Measurements from ENCODE around the gene WDFY4.

WDFY4 gene

DNA sequence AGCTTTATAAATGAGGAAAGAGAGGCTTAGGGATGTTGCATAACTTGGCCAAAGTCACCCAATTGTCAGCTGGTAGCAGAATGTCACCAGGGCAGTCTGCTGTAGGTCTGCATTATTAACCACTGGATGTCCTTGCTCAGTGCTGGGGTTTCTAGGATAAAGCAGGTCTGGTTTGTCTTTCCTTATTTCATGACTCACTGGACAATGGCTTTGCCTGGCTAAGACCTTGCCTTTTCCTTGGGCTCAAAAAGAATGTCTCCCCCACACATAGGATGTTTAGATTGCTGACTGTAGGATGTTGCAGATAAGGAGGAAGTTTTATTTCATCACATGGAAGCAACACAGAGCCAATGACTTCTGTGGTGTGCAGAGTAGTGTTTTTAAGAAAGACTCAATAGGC is 29.4 kb downstream of the WDFY4 start:
- DNase-seq, result no peak

DNA sequence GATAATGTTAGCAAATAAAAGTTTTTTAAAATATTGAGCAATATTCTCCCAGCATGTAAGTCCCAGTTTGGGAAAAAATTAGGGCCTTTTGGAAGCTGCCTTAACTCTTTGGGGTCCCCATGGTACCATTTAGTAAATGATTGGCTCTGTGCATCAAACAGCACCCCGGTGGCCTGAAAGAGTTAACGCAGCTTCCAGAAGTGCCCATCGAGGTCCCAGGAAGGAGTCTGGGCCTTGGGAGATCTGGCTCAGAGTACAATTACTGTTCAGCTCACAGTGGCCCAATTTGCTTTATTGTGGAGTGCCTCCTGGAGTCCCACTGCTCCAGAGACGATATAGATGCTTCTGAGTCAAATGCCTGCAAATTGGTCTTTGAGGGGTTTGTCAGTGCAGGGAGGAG is 31.7 kb downstream of the WDFY4 start:
- DNase-seq, result no peak

DNA sequence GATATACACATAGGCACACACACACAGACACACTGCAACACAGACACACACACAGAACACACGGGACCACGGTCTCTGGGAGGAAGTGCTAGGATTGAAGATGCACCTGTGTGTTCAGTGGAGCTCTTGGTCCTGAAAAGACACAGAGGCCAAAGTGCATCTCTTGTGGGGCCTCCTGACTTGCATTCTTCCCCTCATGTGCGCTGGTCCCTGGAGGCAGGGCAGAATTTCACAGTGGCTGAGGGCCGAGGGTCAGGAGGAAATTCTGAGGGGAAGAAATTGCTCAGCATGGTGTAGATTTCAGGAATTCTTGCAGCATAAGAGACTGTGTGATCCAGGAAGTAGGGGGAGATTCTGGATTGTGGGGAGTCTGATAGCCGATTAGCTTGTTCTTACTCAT is 35.9 kb downstream of the WDFY4 start:
- no peak for DNase-seq

DNA sequence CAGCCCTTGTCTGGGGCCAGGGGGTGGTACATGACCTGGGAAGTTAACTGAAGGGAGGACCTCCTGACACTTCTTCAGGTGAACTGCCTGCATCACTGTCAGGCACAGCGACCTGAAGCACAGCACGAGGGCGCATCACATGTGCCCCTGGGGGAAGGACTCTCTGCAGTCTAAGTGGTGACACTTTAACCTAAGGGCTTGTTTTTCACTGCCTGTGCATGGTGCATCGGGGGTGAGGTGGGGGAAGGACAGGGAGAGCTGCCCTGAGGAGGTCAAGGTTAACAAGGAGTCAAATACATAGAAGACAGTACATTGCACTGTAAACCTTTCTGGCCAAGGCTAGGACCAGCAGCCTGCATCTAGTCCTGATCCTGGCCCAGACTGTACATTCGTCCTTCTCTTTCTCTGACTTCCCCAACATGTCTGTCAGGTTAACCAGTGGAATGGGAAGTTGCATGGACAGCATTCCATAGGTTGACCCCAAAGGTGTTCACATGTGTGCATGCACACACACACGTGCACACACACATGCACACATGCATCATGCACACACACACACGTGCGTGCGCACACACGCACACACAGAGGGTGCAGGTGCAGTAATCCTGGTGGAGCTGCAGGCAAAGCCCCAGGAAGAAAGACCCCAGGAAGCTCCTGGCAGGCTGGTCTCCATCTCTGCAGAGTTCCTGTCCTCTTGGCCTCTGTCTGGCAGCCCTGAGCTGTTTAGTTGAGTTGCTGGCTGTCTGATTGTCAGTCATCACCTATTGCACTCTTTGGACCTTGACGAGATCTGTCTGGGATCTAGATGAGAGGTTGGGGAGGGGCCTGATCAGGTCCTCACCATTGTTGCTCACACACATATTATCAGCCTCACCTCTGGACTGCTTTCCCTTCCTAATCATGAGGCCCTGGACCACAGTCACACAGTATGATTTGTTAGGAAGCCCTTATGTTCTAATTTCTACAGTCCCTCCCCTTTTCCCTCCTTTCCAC is 37.8 kb downstream of the WDFY4 start:
- DNase-seq, result no peak

DNA sequence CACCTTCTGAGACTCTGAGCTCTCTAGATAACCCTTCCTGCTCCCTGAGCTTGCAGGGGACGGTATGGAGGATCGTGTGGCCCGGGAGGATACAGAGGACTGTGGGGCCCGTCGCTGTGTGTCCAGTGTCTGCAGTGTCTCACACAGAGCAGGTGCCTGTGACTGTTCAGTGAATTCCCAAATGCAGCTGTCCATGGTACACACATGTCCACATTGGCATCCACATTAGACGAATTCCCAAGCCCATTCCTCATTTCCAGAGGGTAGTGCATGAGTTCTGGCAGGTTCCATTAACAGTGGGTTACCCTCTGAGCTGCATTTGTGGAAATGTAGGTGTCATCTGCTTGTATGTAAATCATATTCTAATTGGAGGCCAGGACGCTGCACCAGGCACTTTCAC is 39.5 kb downstream of the WDFY4 start:
- no peak for DNase-seq

DNA sequence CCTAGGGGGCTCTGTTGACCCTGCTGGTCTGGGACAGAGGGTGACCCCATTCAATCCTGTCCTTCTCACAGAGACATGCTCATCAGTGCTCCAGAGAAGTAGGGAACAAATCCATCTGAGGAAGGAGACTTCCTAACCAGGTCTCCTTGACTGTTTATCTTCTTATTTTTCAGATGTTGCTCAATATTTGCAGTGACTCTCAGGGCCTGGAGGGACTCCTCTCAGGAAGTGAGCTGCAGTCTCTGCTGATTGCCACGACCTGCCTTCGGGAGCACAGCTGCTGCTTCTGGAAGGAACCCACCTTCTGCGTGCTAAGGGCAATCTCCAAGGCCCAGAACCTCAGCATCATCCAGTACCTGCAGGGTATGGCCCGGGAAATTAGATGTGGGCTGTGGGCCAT is 41.0 kb downstream of the WDFY4 start:
- no peak for DNase-seq

DNA sequence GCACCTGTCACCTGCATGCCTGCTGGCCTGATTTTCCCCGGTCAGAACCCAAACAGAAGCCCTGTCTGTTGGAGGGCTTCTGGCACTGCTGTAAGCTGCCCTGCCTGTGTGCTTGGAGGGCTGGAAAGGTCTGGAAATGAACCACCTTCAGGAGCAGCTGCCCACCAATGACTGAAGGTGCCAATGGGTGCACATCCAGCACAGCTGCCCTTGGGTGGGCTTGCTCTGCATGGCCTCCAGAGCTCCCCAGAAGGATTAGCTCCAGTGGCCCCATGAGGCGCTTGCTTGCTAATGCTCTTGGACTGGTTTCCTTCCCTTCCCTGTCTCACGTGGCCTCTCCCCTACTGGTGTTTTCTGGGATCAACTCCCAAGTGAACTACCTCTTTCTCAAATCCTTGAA is 43.2 kb downstream of the WDFY4 start:
- DNase-seq, result no peak

DNA sequence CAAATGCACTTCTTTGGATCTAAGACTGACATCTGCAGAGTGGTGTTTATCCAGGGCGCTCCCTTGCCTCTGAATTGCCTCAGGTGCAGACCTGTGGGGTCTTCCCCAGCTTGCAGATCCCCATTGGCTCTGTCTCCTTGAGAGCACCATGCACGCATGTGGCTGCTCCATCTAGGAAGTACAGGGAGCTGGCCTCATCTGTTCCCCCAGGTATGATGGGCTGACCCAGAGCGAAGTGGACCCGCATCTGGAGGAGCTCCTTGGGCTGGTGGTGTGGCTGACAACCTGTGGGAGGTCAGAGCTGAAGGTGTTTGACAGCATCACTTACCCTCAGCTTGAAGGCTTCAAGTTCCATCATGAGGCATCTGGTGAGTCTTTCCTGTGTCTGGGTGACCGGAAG is 44.5 kb downstream of the WDFY4 start:
- no peak for DNase-seq

DNA sequence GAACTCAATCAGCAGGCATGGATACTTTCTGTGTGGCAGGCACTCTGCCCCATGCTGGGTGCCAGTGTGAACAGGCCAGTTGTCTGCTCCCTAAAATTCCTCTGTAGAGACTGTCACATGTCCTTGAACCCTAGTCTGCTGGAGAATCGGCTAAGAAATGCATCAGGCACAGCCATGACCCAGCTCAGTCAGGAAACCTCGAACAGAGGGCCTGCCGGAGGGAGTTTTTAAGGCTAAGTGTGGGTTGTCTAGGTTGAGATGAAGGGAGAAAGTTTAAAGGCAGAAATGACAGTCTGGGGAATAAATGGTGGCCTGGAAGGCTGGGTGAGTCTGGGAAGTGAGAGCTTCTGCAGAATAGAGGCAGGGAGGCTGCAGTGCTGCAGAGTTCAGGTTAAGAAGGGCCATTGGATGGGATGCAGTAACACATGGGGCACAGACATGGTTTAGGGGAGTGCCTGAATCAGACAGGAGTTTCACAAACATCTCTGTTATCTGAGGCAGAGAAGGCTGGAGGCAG is 45.3 kb downstream of the WDFY4 start:
- no peak for DNase-seq

DNA sequence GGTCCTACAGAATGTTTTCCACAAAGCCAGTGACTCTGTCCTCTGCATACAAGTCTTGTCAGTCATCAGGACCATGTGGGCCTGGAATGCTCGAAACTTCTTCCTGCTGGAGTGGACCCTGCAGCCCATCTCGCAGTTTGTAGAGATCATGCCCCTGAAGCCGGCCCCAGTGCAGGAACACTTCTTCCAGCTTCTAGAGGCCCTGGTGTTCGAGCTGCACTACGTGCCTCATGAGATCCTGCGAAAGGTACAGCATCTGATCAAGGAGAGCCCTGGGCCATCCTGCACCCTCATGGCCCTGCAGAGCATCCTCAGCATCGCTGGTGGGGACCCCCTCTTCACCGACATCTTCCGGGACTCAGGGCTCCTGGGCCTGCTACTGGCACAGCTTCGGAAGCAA is 46.5 kb downstream of the WDFY4 start:
- no peak for DNase-seq

DNA sequence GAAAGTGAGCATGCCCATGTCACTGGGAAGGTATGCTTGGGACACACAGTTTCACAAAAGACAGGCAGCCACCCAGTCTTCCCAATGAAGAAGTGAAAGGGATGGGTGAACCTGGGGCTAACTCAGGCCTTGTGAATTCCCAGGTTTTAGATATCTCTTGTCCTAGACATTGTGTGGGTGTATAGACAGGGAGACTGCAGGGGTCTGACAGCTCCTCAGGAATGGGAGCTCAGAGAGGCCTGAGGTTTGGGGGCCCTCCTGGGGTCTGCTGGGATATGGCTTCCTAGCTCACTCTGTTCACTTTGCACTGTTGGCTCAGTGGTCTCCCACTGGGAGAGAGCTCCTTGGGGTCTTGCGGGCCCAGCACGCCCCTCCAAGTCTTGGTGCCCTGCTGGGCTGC is 47.0 kb downstream of the WDFY4 start:
- no peak for DNase-seq

DNA sequence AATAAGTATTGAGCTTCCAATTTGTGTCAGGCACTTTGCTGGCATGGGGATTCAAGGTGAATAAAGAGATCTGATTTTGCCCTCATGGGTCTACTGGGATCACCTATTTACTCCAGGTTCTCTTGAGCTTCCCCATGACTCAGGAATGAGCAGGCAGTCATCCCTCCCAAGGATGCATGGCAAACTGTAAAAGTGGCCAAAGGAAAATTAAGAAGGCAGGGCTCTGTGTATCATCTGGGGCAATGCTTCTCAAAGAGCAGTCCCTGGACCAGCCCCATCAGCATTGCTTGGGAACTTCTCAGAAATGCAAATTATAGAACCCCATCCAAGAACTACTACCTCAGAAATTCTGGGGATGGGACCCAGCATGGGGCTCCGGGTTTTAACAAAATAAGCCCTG is 48.7 kb downstream of the WDFY4 start:
- no peak for DNase-seq

DNA sequence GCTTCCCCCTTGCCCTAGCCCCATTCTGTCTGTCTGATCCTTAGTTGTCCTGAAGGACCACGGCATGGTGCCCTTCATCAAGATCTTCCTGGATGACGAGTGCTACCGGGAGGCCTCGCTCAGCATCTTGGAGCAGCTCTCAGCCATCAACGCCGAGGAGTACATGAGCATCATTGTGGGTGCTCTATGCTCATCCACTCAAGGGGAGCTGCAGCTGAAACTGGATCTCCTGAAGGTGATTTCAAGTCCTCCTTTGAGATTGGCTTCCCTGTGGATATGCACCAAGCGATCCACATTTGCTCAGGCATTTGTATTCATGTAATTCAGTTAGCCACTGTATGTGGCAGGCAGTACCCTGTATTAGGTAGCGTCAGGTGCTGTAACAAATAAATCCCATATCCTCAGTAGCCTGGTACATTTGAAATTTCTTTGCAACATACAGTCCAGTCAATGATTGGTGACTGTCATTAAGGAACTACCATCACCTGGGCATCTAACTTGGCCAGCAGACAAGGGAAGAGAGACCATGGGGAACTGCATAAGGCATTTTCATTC is 51.2 kb downstream of the WDFY4 start:
- no peak for DNase-seq

DNA sequence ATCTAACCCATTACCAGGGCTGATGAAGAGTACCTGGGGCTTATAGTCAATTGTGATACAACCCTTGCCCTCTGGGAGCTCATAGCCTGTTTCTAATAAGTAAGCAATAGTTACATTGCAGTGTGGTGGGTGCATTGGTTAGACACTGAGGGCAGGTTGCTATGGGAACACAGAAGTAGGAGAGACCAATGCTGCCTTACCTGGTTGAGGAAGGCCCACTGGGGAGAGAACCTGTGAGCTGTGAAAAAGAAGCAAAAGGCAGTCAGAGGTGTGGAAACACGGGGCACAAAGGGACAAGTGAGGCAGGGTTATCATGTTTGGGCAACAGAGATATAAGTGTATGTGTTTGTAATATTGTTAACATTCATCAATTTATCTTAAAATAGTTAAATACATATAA is 51.9 kb downstream of the WDFY4 start:
- DNase-seq, result no peak

DNA sequence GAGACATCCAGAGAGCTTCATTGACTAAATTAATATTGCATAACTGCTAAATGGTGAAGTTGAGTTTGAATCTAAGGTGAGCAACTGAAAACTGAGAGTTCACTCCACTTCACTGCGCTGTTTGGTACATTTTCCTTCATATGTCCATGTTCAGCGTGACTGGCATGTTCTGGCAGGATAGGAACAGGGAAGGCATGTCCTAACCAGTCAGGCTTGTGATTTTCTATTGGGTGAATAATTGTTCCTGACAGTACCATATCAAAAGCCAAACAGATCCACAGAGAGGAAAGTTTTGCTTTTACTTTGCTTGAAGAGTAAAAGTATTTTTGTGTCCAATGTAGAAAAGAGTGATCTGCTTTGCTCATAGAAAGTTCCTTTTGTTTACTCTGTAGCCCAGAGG is 53.2 kb downstream of the WDFY4 start:
- DNase-seq, result no peak

DNA sequence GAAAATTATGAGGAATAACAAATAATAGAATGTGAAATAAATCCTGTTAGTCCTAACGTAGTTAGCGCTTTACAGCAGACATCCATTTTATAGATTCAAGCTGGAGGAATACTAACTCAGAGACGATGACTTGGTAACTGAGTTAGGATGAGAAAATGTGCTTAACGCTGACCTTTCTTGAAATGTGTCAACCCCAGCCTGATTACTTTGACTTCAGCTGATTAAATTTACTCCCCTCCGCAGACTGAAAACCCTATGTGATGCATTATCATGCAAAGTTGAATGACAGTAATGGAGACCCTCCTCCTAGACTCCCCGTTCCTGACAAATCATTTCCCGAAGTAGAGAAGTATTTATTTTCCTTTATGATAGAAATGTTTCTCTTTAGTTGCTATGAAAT is 54.5 kb downstream of the WDFY4 start:
- DNase-seq, result no peak

DNA sequence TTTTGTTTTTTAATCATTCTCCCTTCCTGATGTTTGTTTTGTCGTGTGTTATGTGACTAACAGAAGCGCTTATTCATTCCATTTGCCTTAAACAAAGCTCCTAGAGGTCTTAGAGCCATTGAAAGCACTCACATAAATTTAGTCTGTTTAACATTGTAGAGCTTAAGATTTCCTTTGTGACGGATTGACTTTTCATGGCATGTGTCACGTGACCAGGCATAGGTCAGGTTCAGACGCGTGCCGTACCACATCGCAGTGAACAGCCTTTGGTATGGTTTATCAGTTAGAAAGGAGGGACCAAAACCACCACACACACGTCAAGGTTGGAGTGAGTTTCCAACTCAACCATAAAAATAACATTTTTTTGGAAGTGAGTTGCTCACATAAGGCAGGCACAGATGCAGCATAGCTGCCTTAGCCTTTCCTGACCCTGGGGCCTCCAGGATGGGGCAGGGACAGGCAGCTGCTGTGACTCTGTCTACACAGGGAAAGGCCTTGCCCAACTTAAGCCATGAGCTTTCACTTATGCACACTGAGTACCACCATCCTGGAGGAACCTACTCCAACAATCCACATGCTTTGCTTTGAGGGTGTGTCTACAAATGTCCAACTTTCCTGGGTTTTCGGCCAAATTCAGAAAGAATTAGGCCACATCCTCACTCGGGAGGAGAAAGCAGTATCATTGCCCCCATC is 55.5 kb downstream of the WDFY4 start:
- DNase-seq, result no peak

DNA sequence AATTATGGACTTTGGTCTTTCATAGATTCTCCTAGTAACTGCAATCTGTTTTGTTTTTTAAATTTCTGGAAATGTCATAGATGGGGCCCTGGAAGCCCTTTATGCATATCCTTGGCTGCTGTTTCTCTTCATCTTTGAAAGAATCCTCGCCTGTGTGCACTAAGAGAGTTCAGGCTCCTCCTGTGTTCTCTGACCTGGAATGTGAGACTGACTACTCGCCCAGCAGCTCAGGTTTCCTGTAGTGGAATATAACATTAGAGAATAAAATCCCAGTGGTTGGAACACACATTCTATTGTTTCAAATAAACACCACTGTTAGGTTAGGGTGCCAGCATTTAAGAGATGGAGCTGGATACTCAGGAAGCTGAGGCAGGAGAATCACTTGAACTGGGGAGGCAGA is 56.3 kb downstream of the WDFY4 start:
- DNase-seq, result no peak

DNA sequence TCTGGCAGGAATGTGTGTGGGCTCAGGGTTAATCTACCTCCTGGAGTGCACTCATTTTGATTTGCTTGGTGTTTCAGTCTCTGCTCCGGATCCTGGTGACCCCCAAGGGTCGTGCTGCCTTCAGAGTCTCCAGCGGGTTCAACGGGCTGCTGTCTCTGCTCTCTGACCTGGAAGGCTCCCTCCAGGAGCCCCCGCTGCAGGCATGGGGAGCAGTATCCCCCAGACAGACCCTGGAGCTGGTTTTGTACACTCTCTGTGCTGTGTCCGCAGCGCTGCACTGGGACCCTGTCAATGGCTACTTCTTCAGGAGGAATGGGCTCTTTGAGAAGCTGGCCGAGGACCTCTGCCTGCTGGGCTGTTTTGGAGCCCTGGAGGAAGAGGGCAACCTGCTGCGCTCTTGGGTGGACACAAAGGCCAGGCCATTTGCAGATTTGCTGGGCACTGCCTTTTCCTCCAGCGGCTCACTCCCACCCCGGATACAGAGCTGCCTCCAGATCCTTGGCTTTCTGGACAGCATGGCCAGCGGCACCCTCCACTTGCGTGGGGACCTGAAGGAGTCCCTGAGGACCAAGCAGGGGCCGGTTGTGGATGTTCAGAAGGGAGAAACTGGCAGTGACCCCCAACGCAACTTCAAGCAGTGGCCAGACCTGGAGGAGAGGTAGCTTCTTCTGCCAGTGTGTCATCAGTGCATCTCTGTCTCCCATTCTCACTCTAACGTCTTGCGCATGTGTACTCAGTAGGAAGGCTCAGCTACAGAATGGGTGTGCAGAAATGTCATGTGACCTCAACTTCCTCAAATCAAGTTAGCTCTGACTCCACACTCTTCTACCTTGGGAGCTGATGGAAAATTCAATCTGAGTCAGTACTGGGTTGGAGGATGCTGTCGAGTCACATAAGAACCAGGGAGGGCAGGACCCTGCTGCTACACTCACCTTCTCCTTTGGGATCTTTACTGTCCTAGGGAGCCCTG is 58.5 kb downstream of the WDFY4 start:
- DNase-seq, result no peak

DNA sequence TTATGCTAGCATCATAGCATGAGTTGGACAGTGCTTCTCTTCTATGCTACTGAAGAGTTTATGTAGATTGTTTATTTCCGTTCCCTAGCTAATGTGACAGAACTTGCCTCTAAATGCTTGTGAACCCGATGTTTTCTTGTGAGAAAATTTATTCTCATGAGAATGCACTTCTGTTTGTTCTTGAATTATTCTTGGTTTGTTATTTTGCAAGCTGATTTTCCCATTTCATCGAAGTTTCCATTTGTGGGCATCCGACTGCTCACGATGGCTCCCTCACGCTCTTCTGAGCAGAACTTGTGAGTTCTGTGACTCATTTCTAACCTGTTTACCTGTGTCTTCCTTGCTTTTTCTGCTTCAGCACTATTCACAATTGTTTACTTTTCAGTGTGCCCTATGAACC is 59.9 kb downstream of the WDFY4 start:
- no peak for DNase-seq

DNA sequence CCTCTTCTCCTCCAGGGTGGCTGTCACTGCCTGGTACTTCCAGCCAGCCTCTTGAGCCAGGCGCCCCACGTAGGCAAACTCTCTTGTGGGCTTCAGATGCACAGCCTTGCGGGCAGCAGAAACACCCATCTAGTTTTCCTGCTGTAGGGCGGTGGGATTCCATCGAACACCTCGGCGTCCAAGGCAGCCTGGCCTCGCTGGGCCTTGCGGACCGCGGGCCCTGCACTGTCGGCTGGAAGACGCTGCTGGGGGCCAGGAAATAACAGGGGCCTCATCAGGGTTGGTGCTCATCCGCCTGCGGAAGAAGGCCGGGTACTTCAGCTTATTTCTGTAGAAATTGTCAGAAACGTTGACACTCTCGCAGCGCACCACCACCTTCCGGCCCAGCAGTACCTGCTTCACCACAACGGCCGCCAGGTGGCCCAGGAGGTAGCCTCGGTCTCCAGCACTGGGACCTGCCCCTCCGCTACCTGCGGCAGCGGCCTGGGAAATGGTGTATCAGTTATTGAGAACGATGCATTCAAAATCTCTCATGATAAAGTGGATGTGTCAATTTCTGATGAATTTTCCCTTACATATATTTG is 61.1 kb downstream of the WDFY4 start:
- no peak for DNase-seq

DNA sequence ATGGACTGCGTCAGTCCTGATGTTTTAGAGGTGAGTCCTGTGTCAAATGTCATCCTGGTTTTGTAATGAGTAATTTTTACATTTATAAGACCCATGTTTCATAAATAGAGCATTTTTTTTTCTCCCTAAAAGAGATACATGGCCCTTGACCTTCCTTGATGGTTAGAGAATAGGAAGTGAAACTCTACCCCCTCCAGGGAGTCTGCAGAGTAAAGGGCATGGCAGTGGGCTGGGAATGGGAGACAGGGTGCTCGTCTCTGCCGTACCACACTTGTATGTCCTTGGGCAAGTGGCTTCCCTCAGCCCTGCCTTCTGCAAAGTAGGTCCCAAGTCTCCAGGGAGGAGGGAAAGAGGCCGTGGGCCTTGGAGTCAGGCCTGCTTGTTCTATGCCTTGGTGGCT is 63.9 kb downstream of the WDFY4 start:
- no peak for DNase-seq
